ENCODE results near the gene AGAP1.

- TF ChIP-seq, protein P1, sequence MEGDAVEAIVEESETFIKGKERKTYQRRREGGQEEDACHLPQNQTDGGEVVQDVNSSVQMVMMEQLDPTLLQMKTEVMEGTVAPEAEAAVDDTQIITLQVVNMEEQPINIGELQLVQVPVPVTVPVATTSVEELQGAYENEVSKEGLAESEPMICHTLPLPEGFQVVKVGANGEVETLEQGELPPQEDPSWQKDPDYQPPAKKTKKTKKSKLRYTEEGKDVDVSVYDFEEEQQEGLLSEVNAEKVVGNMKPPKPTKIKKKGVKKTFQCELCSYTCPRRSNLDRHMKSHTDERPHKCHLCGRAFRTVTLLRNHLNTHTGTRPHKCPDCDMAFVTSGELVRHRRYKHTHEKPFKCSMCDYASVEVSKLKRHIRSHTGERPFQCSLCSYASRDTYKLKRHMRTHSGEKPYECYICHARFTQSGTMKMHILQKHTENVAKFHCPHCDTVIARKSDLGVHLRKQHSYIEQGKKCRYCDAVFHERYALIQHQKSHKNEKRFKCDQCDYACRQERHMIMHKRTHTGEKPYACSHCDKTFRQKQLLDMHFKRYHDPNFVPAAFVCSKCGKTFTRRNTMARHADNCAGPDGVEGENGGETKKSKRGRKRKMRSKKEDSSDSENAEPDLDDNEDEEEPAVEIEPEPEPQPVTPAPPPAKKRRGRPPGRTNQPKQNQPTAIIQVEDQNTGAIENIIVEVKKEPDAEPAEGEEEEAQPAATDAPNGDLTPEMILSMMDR (IDR thresholded peaks at IDR 0.05): no peak
- TF ChIP-seq POLR2A (IDR thresholded peaks at IDR 0.05): no peak
- TF ChIP-seq EP300 (IDR thresholded peaks at IDR 0.05): no peak
These were observed 458.1 kb downstream of the AGAP1 start for GRCh38 chr2:235951982-235952381.
